ENCODE data around the gene DUS1L. TPM values are rescaled to one million over a fixed set of nuclear protein-coding genes. Genes with fewer than 3 reads are reported as not detected.

Gene DUS1L
- total and polyA plus RNA-seq, 2 experiments from 2014 or later, result 66.0 to 122 TPM

DNA sequence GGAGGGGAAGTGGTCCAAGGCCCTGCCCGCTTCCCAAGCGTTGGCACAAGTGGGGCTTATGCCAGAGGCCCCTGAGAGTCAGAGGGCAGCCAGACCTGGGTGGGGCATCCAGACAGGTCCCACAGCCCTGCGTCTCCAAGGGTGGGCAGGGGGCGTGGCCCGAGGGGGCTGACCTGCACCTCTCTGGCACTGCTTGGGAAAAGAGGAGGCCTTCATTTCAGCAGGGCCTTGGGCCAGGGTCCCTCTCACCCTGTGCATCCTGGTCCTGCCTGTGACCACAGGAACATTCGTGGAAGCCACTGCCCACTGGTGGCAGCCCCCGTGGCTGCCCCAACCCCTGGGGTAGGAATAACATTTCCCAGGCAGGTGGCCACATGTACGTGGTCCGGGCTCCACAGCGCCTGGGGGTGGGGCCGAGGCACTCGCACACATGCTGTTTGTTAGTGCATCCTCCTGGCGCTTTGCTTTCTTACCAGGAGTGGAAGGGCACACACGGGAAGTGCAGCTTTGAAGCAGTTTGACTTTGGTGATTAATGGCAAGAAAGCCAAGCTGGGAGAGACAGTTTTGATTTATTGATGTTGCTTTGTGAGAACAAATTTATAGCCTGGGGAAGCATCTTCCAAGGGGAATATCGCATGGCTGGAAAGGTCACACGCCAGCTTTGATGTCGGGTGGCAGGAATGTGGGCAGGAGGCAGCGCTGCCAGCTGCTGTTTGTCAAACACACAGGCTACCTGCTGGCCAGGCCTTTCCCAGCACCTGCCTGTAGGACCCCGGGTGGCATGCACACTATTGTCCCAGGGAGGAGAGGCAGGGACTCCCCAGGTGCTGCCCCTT is 47.2 kb downstream of the DUS1L start:
- Histone ChIP-seq H2AFZ (no peak overlapping the region), H3K36me3 (ENCODE audit: insufficient read depth) (no peaks in the 10 kb centered on the region), H3F3A (replicated peaks; ENCODE audit: low read depth) (peaks cover 8% of the 10 kb centered on the region; the same call in 1 of the 2 replicates), H4K20me1 (replicated peaks; ENCODE audit: insufficient read depth) (peaks cover 3% of the 10 kb centered on the region), H3K4me1 (ENCODE audit: insufficient read depth) (peaks cover 5% of the 10 kb centered on the region; the same call in 1 of the 2 replicates), H3K4me2 (no peak overlapping the region), H3K4me3 (no peak overlapping the region), H3K27me3 (ENCODE audit: insufficient read depth) (no peaks in the 10 kb centered on the region), H3K27ac (ENCODE audit: low read depth) (0 out of 2 replicates have a peak overlapping the region, but pooled peaks have one; percentile 80), H3K79me2 (replicated peaks; ENCODE audit: insufficient read depth) (peaks cover 15% of the 10 kb centered on the region), H3K9me2 (ENCODE audit: insufficient read depth) (no peaks in the 10 kb centered on the region)
- H3K9me3 Mint-ChIP-seq, result no peaks in the 10 kb centered on the region
- DNase-seq (ENCODE audit: low spot score), result no peak
- no peak for TF ChIP-seq ZNF114 (CRISPR knock-in tag; IDR thresholded peaks at IDR 0.05)
- H3K4me3 Mint-ChIP-seq, result no peak overlapping the region; the same call in 2 of the 3 replicates
- peaks cover 6% of the 10 kb centered on the region; the same call in 1 of the 3 replicates for H3K36me3 Mint-ChIP-seq (ENCODE audit: low read depth)
- no peak for ATAC-seq
- peaks cover 5% of the 10 kb centered on the region; the same call in 2 of the 3 replicates for H3K4me1 Mint-ChIP-seq
- H3K27me3 Mint-ChIP-seq (ENCODE audit: insufficient read depth, low read depth, poor library complexity), result peaks cover 17% of the 10 kb centered on the region
- no peak overlapping the region for H3K27ac Mint-ChIP-seq

DNA sequence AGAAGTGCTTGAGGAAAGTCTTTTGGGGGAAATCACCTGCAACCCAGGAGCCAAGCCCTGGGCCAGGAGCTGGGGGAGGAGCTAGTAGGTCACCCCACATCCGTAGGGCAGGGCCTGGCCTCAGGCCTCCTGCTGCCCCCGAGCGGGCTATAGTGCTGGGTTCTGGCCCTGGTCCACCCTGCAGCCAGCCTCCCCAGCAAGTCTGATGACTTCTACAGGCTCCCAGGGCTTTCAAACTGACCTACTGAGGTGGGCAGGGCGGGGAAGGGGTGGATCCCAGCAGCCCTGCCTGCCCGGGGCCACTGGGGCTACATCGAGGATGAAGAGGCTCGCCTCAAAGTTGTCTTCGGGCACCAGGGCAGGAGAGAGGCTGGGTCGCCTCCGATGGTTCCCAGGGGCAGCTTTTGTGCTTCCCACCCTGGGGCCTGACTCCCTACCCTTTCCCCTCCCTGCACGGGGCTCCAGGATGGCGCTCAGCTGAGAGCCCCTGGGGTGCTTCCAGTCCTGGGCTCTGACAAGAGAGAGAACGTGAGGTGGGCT is 47.9 kb downstream of the DUS1L start:
- H3K4me1 Mint-ChIP-seq, result peaks cover 5% of the 10 kb centered on the region; the same call in 2 of the 3 replicates
- Histone ChIP-seq H3K4me1 (ENCODE audit: insufficient read depth) (peaks cover 5% of the 10 kb centered on the region; the same call in 1 of the 2 replicates), H3K4me3 (no peak overlapping the region), H3K79me2 (replicated peaks; ENCODE audit: insufficient read depth) (peaks cover 15% of the 10 kb centered on the region), H3K4me2 (no peak overlapping the region), H3K9me2 (ENCODE audit: insufficient read depth) (no peaks in the 10 kb centered on the region), H4K20me1 (replicated peaks; ENCODE audit: insufficient read depth) (peaks cover 3% of the 10 kb centered on the region), H3K27me3 (ENCODE audit: insufficient read depth) (no peaks in the 10 kb centered on the region), H2AFZ (no peak overlapping the region), H3K36me3 (ENCODE audit: insufficient read depth) (no peaks in the 10 kb centered on the region), H3K27ac (ENCODE audit: low read depth) (peak overlapping the region; percentile 80; the same call in 1 of the 2 replicates), H3F3A (replicated peaks; ENCODE audit: low read depth) (peaks cover 8% of the 10 kb centered on the region; the same call in 1 of the 2 replicates)
- no peak for ATAC-seq
- H3K27ac Mint-ChIP-seq, result no peak overlapping the region
- DNase-seq (ENCODE audit: low spot score), result no peak
- H3K27me3 Mint-ChIP-seq (ENCODE audit: insufficient read depth, low read depth, poor library complexity), result peaks cover 15% of the 10 kb centered on the region
- H3K4me3 Mint-ChIP-seq, result no peak overlapping the region
- TF ChIP-seq STAT1 (IDR thresholded peaks at IDR 0.05; ENCODE audit: unreplicated experiment) (no peak), CREB1 (CRISPR knock-in tag; IDR thresholded peaks at IDR 0.05; ENCODE audit: low read depth) (no peak)
- TF ChIP-seq, protein P1, sequence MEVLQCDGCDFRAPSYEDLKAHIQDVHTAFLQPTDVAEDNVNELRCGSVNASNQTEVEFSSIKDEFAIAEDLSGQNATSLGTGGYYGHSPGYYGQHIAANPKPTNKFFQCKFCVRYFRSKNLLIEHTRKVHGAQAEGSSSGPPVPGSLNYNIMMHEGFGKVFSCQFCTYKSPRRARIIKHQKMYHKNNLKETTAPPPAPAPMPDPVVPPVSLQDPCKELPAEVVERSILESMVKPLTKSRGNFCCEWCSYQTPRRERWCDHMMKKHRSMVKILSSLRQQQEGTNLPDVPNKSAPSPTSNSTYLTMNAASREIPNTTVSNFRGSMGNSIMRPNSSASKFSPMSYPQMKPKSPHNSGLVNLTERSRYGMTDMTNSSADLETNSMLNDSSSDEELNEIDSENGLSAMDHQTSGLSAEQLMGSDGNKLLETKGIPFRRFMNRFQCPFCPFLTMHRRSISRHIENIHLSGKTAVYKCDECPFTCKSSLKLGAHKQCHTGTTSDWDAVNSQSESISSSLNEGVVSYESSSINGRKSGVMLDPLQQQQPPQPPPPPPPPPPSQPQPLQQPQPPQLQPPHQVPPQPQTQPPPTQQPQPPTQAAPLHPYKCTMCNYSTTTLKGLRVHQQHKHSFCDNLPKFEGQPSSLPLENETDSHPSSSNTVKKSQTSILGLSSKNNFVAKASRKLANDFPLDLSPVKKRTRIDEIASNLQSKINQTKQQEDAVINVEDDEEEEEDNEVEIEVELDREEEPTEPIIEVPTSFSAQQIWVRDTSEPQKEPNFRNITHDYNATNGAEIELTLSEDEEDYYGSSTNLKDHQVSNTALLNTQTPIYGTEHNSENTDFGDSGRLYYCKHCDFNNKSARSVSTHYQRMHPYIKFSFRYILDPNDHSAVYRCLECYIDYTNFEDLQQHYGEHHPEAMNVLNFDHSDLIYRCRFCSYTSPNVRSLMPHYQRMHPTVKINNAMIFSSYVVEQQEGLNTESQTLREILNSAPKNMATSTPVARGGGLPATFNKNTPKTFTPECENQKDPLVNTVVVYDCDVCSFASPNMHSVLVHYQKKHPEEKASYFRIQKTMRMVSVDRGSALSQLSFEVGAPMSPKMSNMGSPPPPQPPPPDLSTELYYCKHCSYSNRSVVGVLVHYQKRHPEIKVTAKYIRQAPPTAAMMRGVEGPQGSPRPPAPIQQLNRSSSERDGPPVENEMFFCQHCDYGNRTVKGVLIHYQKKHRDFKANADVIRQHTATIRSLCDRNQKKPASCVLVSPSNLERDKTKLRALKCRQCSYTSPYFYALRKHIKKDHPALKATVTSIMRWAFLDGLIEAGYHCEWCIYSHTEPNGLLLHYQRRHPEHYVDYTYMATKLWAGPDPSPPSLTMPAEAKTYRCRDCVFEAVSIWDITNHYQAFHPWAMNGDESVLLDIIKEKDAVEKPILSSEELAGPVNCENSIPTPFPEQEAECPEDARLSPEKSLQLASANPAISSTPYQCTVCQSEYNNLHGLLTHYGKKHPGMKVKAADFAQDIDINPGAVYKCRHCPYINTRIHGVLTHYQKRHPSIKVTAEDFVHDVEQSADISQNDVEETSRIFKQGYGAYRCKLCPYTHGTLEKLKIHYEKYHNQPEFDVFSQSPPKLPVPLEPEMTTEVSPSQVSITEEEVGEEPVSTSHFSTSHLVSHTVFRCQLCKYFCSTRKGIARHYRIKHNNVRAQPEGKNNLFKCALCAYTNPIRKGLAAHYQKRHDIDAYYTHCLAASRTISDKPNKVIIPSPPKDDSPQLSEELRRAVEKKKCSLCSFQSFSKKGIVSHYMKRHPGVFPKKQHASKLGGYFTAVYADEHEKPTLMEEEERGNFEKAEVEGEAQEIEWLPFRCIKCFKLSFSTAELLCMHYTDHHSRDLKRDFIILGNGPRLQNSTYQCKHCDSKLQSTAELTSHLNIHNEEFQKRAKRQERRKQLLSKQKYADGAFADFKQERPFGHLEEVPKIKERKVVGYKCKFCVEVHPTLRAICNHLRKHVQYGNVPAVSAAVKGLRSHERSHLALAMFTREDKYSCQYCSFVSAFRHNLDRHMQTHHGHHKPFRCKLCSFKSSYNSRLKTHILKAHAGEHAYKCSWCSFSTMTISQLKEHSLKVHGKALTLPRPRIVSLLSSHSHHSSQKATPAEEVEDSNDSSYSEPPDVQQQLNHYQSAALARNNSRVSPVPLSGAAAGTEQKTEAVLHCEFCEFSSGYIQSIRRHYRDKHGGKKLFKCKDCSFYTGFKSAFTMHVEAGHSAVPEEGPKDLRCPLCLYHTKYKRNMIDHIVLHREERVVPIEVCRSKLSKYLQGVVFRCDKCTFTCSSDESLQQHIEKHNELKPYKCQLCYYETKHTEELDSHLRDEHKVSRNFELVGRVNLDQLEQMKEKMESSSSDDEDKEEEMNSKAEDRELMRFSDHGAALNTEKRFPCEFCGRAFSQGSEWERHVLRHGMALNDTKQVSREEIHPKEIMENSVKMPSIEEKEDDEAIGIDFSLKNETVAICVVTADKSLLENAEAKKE (CRISPR knock-in tag; IDR thresholded peaks at IDR 0.05), result no peak
- TF ChIP-seq, protein P2, sequence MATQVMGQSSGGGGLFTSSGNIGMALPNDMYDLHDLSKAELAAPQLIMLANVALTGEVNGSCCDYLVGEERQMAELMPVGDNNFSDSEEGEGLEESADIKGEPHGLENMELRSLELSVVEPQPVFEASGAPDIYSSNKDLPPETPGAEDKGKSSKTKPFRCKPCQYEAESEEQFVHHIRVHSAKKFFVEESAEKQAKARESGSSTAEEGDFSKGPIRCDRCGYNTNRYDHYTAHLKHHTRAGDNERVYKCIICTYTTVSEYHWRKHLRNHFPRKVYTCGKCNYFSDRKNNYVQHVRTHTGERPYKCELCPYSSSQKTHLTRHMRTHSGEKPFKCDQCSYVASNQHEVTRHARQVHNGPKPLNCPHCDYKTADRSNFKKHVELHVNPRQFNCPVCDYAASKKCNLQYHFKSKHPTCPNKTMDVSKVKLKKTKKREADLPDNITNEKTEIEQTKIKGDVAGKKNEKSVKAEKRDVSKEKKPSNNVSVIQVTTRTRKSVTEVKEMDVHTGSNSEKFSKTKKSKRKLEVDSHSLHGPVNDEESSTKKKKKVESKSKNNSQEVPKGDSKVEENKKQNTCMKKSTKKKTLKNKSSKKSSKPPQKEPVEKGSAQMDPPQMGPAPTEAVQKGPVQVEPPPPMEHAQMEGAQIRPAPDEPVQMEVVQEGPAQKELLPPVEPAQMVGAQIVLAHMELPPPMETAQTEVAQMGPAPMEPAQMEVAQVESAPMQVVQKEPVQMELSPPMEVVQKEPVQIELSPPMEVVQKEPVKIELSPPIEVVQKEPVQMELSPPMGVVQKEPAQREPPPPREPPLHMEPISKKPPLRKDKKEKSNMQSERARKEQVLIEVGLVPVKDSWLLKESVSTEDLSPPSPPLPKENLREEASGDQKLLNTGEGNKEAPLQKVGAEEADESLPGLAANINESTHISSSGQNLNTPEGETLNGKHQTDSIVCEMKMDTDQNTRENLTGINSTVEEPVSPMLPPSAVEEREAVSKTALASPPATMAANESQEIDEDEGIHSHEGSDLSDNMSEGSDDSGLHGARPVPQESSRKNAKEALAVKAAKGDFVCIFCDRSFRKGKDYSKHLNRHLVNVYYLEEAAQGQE (IDR thresholded peaks at IDR 0.05; ENCODE audit: unreplicated experiment), result no peak
- H3K9me3 Mint-ChIP-seq, result no peaks in the 10 kb centered on the region
- H3K36me3 Mint-ChIP-seq (ENCODE audit: low read depth), result peaks cover 6% of the 10 kb centered on the region; the same call in 1 of the 3 replicates

Data from GM23338 (cell line).